KG1 (cell line): Measurements from ENCODE around the gene UROC1.

Experiments
- DNase-seq: peaks from one replicate; lab custom pipeline; 2025; lab: John Stamatoyannopoulos, UW

The UROC1 gene

GRCh38 chr3:126530171-126531050, 12.8 kb upstream of the UROC1 start:
- DNase-seq = peak; percentile 79

DNA sequence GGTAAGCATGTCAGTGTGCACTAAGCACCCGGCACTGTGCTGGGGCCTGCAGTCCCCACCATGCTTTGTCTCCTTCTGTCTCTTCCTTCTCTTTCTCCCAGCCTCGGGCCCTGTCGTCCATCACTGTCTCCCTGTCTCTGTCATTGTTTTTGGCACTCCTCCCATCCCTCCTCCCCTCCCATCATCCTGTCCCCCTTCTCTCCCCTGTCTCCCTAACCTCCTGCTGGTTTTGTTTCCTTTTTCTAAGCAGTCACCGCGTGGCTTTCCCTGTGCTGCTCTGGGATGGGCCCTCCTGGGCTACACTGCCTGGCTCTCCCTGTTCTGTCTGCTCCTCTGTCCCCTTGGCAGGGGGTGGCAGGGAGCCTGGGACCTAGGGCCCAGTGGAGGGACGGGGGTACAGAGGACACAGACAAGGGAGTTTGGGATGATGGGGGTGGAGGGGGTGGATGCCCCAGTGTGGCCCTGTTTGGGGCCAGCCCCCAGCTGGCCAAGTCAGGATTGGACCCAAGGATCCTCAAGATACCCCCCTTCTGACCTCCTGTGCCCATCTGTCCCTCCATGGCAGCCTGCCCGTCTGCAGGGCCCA, 12.1 kb upstream of the UROC1 start:
- no peak for DNase-seq

DNA sequence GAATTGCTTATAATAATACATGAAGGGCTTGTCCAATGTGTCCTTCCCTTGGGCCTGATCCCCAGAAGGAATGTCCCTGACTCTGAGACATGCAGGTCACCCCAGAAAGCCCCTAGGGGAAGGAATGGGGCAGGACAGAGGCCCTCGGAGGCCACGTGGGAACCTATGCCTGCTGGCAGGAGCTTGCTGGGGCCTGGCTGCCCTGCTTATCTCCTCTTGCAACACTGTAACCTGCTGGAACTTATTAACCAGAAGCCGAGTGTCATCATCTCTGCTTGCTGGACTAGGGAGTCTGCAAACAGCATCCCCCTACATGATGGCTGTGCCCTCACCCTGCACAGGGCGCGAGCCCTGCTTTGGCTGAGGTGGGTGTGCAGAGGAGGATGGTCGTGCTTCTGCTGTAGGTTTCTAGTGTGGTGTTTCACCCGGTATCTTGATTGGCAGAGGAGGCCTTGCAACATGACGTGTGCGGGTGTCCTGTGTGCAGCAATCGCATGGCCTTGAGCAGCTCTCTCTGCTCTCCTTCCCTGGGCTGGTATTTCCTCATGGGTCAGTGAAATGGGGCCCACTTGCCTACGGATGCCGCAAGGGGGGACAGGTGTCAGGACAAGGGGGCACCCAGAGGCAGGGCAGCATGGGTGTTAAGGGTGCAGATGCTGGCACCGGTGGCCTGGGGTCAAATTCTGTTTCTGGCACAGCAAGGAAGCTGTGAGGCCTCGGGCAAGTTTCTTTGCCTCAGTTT, 11.4 kb upstream of the UROC1 start:
- no peak for DNase-seq

GRCh38 chr3:126528419-126528799, 10.8 kb upstream of the UROC1 start:
- no peak for DNase-seq

DNA sequence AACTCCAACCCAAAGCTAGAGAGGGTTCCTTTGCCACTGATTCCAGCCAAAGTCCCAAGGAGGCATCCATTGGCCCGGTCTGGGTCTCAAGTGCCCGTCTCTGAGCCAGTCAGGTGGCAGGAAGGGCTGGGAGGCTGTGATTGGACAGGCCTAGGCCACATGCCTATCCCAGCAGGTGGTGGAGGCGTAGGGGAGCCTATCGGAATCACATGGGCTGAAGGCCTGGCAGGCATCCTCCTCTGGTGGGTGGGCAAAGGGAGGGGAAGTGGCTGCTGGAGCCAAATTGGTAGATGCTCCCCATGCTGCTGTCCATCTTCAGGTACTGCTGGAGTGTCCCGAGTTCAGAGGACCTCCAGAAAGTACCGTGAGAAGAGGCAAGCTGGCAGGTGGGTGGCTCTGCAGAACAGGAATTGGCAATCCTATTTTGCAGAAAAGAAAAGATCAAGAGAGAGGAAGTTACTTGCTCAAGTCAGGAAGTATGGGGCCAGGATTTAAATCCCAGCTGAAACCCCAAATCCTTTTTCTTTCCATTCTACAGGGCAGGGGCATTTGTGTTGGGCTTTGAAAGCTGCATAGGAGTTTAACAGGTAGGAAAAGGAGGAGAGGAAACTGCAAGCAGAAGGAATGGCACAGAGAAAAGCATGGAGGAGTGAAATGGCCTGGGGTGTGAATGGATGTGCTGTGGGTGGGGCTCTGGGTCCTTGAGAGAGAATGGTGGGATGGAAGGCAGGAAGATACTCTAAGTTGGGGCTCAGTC, 10.1 kb upstream of the UROC1 start:
- DNase-seq = no peak

GRCh38 chr3:126527006-126527405, 9.4 kb upstream of the UROC1 start:
- no peak for DNase-seq

DNA sequence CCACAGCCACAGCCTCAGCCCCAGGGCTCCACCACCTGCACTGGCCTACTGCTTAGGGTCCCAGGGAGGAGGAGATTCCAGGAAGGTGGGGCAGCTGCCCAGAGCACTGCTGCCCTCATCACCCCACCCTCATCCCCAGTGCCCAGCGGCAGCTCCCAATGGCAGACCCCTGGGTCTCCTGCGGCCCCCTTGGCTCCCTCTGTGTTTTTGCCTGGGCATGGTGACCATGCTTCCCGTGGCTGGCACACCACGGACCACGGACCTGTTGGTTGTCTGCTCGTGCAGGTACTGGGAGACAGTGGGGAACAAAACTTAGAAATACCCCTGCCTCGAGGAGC, 9.1 kb upstream of the UROC1 start:
- no peak for DNase-seq

GRCh38 chr3:126525853-126526667, 8.5 kb upstream of the UROC1 start:
- DNase-seq = no peak

DNA sequence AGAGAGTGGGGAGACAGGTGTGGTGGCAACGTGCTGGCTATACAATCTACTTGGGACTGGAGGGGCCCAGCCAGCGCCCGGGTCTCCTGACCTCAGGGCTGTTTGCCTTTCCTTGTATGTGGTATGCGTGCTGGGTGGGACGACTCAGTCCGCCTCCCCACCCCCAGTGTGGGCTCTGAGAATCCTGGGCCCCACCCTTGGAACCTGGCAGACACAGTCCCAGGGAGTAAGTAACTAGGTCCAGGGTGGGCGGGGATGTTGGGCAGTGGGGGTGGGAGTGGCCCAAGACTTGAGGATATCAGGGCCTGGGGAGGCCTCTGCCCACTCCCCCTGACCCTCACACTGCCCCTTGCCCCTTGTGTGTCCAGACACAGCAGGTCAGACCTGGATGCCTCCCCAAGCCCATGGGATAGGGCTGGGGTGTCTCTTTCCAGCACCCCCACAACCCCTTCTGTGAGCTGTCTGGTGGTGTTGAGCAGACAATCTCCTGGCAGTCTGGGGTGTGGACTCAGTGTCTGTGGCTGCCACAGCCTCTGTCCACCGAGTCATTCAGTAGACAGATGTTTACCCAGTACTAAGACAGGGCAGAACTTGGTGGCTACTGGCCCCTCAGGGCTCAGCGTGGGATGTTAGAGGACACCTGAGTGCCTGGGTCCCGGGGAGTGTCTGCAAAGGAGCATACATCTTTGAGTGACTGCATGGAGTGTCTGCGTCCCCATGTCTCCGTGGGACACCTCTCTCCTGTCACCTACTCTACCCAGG, 7.7 kb upstream of the UROC1 start:
- DNase-seq = no peak

DNA sequence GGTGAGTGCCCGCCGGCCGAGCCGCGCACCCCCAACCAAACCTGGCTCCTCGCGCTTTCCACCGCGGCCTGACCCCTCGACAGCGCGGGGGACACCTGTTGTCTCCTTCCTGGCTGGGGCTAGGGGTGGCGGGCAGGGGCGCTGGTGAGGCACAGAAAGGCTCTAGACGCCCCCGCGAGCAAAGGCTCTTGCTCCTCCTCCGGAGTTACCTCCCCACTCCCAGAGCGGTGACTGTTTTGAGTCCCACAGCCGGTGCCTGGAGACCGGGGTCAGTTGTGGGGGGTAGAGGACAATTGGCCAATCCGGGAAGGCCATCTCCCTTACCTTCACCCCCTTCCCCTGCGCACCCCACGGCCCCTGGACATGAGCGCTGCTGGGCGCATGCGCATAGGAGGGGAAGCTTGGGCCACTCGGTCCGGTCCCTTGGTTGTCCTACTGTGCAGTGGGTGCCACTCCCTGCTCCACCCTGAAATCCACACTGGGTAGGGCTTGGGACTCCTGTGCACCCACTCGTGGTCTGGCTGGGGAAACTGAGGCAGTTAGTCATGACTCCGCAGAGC, 6.9 kb upstream of the UROC1 start:
- DNase-seq = no peak

- DNase-seq = no peak
Observed at GRCh38 chr3:126523745-126524428, 6.3 kb upstream of the UROC1 start, which contains the start of gene CHST13. Gene CHST13, plus strand, starts transcription at chr3:126524155. Its CDS starts 178 bp downstream, at chr3:126524333.

DNA sequence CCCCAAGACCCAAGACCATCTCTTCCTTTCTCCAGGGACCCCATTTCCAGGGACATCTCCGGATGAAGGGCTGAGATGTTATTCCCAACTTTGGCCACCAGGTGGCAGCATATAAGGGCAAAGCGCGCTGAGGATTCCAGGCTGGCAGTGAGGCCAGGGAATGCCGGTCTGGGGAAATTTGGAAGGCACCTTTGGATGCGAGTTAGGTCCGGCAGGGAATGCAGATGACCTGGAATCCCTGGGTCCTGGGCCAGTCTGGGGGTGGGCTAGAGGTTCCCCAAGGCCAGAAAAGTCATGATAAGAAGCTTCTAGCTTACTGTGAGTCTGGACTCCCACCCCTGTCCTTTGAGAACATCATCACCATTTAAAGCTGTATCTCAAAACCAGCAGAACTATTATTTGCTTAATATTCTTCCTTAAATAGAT, 4.8 kb upstream of the UROC1 start:
- DNase-seq = peak; percentile 18

GRCh38 chr3:126521122-126521891, 3.7 kb upstream of the UROC1 start:
- no peak for DNase-seq

DNA sequence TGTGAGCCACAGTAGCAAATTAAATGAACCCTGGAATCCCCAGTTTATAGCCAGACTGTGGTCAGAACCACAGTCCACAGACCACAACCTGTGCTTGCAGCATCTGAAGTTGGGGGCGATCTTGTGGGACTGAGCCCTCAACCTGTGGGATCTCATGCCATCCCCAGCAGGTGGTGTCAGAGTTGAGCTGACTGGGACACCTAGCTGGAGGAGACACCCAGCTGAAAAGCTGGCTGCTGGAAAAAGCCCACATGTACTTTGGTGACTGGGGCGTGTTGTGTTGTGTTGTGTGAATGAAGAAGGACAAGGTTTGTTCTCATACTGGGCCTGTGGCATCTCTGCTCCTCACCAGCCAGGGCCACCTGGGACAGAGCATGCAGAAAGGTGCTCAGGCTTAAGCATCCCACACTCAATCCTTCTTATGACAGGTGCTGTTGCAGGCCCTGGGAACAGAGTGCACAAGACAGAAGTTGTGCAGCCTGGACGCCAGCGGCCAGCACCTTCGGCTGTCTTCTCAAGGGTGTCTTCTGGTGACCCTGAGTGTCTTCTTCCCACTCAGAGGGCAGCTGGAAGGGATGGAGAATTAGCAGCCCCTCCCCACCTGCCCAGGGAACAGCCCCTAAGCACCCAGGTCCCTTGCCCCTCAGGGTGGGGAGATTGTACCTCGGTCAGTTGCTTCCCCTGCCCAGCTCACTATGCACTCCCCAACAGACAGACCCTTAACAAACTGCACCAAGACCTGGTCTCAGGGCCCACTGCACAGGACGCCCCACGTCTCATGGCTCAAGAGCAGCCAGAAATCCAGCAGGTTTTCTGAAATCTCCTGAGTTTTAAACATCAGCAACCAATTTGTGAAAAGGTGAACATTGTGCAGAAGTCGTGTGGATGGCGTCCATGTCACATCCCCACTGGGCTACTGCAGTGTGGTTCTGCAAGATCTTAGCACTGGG, 2.2 kb upstream of the UROC1 start:
- no peak for DNase-seq

DNA sequence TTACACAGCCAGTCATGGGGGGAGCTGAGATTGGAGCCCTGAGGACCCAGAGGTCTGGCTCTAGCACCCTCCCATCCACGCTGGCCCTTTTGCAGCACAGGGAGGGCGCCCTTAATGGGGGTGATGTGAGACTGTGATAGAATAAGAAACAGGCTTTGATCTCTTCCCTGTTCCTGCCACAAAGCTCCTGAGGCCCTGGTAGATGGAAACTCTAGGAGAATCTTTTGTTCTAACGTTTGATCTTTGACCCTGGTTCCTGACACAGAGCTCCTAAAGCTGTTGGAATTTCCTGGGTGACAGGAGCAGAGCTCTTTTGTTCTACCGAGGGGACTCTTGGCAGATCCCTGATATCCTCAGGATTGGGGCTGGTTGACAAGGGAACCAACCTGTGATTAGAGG, 1.2 kb upstream of the UROC1 start:
- no peak for DNase-seq

DNA sequence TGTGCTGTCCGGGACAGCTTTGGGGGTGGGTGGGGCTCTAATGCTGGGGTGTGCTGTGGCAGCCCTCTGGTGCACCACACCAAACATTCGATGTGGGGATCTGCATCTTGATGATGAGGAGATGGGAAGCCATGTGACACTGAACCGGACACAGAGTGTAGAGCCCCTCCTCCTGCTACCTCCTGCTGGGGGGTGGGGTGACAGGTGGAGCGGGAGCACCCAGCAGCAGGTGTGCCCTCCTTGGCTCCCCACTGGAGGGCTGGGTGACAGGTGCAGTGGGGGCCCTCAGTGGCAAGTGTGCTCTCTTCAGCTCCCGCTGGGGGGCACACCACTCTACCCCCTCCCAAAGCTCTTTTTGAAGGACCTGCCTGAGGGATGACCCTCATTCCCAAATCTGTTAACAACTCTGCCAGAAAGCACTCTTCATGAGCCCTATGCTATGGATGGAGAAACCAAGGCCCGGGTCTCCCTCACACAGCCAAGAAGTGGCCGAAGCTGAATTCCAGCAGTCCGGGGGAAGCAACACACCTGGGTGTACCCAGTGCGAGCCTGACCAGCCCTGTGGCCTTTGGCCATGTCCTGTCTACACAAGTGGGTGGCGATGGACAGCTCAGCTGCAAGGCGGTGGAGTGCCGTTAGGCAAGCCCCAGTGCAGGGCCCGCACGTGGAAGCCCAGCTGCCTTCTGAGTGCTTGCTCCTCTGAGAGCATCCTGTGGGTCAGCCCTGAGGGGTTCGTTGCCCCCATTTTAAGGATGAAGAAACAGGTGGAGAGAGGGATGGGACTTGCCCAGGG, 609 bp upstream of the UROC1 start:
- no peak for DNase-seq

- no peak for DNase-seq
Observed at GRCh38 chr3:126516936-126517290, 660 bp downstream of the UROC1 start.
